A549 (cell line): Measurements from ENCODE around the gene FXYD2. TPM values are rescaled to one million over a fixed set of nuclear protein-coding genes. Genes with fewer than 3 reads are reported as not detected.

ENCODE experiments used
- ATAC-seq, 2 experiments: fragments of 200-7000 bp in 1 of 2; fragments of >200 bp in 1 of 2; cut with Nextera tagmentation in 1 of 2; cut with Tn5 transposase in 1 of 2; 3 replicates each; pipeline versions ENCODE4 v1.8.0 to v1.9.1; 2018 to 2020; ENCODE audit warnings: mild to moderate bottlenecking in 1 of 2, moderate library complexity in 1 of 2
- CTCF ChIA-PET: fragments of 300-600 bp; sonication (Branson Sonifier 250); formaldehyde crosslinking; extraction: SDS; loops from one replicate; lab custom pipeline; 2021; ENCODE audit warnings: antibody characterized with exemption, inconsistent platforms; lab: Yijun Ruan, JAX
- POLR2A ChIA-PET: fragments of 350-600 bp; formaldehyde crosslinking; extraction: SDS; loops from one replicate; lab custom pipeline; 2021; ENCODE audit warnings: antibody characterized with exemption, inconsistent platforms; lab: Yijun Ruan, JAX
- DNase-seq, 2 experiments: peaks; one replicate each; pipeline versions ENCODE4 v3.0.0 to v3.0.0-alpha.2; 2011 to 2016; ENCODE audit warnings: low read depth in 1 of 2, low spot score in 1 of 2
- FAIRE-seq: peaks from 2 replicates; lab custom pipeline; 2011; peaks lifted over from hg19 to GRCh38; lab: Jason Lieb, UNC
- H3K27ac ChIP-seq, 2 experiments: fragments of >200 bp; sonication (Bioruptor Twin); formaldehyde crosslinking; 3 replicates each; pipeline ENCODE4 v1.5.1; 2016 to 2017
- H3K4me1 ChIP-seq: fragments of >200 bp; sonication (Bioruptor Twin); formaldehyde crosslinking; 3 replicates; pipeline ENCODE4 v1.6.1; 2016
- H3K4me2 ChIP-seq: fragments of >200 bp; sonication (Bioruptor Twin); formaldehyde crosslinking; 3 replicates; pipeline ENCODE4 v1.6.1; 2016
- H3K4me3 ChIP-seq: fragments of >200 bp; sonication (Bioruptor Twin); formaldehyde crosslinking; 3 replicates; pipeline ENCODE4 v1.5.1; 2016
- H3K9me3 ChIP-seq: fragments of >200 bp; sonication (Bioruptor Twin); formaldehyde crosslinking; 3 replicates; pipeline ENCODE4 v1.6.1; 2016
- CBX8 ChIP-seq: fragments of 200-600 bp; sonication (generic); IDR thresholded peaks from 2 replicates; pipeline ENCODE4 v1.6.1; 2016
- CEBPB ChIP-seq, 2 experiments: fragments of >200 bp in 1 of 2; sonication (Bioruptor Twin) in 1 of 2; formaldehyde crosslinking in 1 of 2; IDR thresholded peaks; 2 replicates each; pipeline ENCODE4 v1.6.1; 2012 to 2016
- ESRRA ChIP-seq: fragments of 150-350 bp; IDR thresholded peaks from 2 replicates; pipeline ENCODE4 v1.6.1; 2014; ENCODE audit warnings: mild to moderate bottlenecking, low read length, borderline replicate concordance
- HOXB13 ChIP-seq: fragments of 250-450 bp; sonication (Bioruptor Pico); IDR thresholded peaks from 2 replicates; pipeline ENCODE4 v1.5.0; 2020; ENCODE audit warnings: low read depth, mild to moderate bottlenecking, moderate library complexity
- JUN ChIP-seq, 2 experiments: fragments of >200 bp; sonication (Bioruptor Twin); formaldehyde crosslinking; IDR thresholded peaks; 2 replicates in 1 of 2; 3 replicates in 1 of 2; pipeline ENCODE4 v1.6.1; 2016 to 2017
- JUNB ChIP-seq: fragments of >200 bp; sonication (Bioruptor Twin); formaldehyde crosslinking; IDR thresholded peaks from 2 replicates; pipeline ENCODE4 v1.6.1; 2016
- KDM1A ChIP-seq: fragments of 200-600 bp; sonication (generic); IDR thresholded peaks from 2 replicates; pipeline ENCODE4 v1.6.1; 2016; ENCODE audit warnings: low read depth, mild to moderate bottlenecking
- KDM5A ChIP-seq: fragments of 200-600 bp; sonication (generic); IDR thresholded peaks from 2 replicates; pipeline ENCODE4 v1.6.1; 2016; ENCODE audit warnings: antibody characterized with exemption, mild to moderate bottlenecking
- MAFK ChIP-seq: fragments of 450-650 bp; IDR thresholded peaks from 2 replicates; pipeline ENCODE4 v1.6.1; 2014; ENCODE audit not compliant: partially characterized antibody
- MAZ ChIP-seq: fragments of 150-350 bp; IDR thresholded peaks from 2 replicates; pipeline ENCODE4 v1.6.1; 2014; ENCODE audit warnings: antibody characterized with exemption, low read depth, low read length, borderline replicate concordance
- MYC ChIP-seq: IDR thresholded peaks from 2 replicates; pipeline ENCODE4 v1.6.1; 2012; ENCODE audit warnings: mild to moderate bottlenecking, inconsistent platforms, low read length, improper control_type of control experiment, borderline replicate concordance
- NR3C1 ChIP-seq: fragments of >200 bp; sonication (Bioruptor Twin); formaldehyde crosslinking; IDR thresholded peaks from 3 replicates; pipeline ENCODE4 v1.6.1; 2017
- RARB ChIP-seq: fragments of 250-450 bp; sonication (Bioruptor Pico); IDR thresholded peaks from 2 replicates; pipeline ENCODE4 v1.8.0; 2021; ENCODE audit warnings: mild to moderate bottlenecking, moderate library complexity
- RCOR1 ChIP-seq: fragments of 150-350 bp; IDR thresholded peaks from 2 replicates; pipeline ENCODE4 v1.6.1; 2014; ENCODE audit warnings: antibody characterized with exemption, low read length, low read depth
- TP53 ChIP-seq: fragments of 250-450 bp; sonication (Bioruptor Pico); IDR thresholded peaks from 2 replicates; pipeline ENCODE4 v1.5.0; 2021; ENCODE audit warnings: mild to moderate bottlenecking, moderate library complexity
- ZSCAN20 ChIP-seq: fragments of 250-450 bp; sonication (Bioruptor Pico); IDR thresholded peaks from 2 replicates; pipeline ENCODE4 v1.8.0; 2022; ENCODE audit warnings: mild to moderate bottlenecking, moderate library complexity
- WGBS: methylation state at CpG from one replicate; pipeline ENCODE4 v1.1.6; 2017; ENCODE audit errors: missing lambda C conversion rate; 5-methylcytosine and 5-hydroxymethylcytosine counted together
- polyA plus RNA-seq, 4 experiments: library from polyadenylated mRNA; depleted of rRNA in 3 of 4; stranded (reverse); fragments of >200 nt; fragmentation: RNase III in 1 of 4; extraction: RNeasy Plus Mini Kit Qiagen cat#74134 plus additional on column Dnase treatment in 1 of 4; gene quantifications; 2 replicates in 3 of 4; 3 replicates in 1 of 4; pipeline ENCODE4 v1.2.3, GENCODE V29; 2011 to 2017
- TF ChIP-seq, protein P1 (sequence below): fragments of >200 bp; sonication (Bioruptor Twin); formaldehyde crosslinking; IDR thresholded peaks from 3 replicates; pipeline ENCODE4 v1.6.1; 2016
- TF ChIP-seq, protein P2 (sequence below): IDR thresholded peaks from 2 replicates; pipeline ENCODE4 v1.6.1; 2012
- TF ChIP-seq, protein P3 (sequence below): fragments of 200-600 bp; sonication (generic); IDR thresholded peaks from 2 replicates; pipeline ENCODE4 v1.6.1; 2016; ENCODE audit warnings: antibody characterized with exemption, mild to moderate bottlenecking, moderate library complexity
- TF ChIP-seq, protein P4 (sequence below): fragments of >200 bp; sonication (Bioruptor Twin); formaldehyde crosslinking; IDR thresholded peaks from 3 replicates; pipeline ENCODE4 v1.5.1; 2016
- TF ChIP-seq, protein P5 (sequence below): IDR thresholded peaks from 2 replicates; pipeline ENCODE4 v1.6.1; 2012; ENCODE audit warnings: low read depth, borderline replicate concordance

The FXYD2 gene
- polyA plus RNA-seq, 2 of the 4 experiments (the other 2 are of a cell fraction), result 25.9 to 55.6 TPM

DNA sequence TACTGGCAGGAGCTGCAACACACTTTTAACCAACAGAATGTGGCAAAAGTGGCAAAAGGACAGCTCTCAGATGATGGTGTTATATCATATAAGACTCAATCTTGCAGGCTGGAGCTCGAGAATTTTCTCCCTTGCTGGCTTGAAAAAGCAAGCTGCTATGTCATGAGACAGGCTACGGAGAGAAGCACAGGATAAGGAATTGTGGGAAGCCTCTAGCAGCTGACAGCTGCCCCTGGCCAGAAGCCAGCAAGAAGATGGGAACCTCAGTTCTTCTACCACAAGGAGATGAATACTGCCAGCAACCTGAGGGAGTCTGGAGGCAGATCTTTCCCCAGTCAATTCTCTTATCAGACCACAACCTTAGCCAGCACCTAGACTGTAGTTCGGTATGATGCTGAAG, 27.3 kb upstream of the FXYD2 start:
- no peak for FAIRE-seq

DNA sequence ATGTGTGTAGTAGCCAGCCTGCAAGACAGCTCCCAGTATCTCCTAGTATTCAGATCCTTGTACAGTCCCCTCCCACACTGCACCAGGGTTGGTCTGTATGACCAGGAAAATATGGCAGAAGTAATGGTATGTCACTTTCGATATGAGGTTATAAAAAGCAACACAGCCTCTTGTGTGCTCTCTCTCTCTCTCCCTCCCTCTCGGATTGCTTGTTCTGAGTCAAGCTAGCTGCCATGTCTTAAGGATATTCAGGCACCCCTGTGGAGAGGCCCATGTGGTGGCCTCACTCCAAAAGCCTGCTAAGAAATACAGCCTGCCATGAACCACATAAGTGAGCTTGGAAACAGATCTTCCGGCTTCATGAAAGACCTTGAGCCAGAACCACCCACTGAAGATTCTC, 26.6 kb upstream of the FXYD2 start:
- ATAC-seq (no peak), DNase-seq (no peak), FAIRE-seq (no peak)
- Histone ChIP-seq H3K9me3 (peaks cover 5% of the 10 kb centered on the region; the same call in 1 of the 3 replicates), H3K4me1 (no peaks in the 10 kb centered on the region), H3K4me2 (no peak overlapping the region), H3K27ac (no peak overlapping the region), H3K4me3 (no peak overlapping the region)
- CTCF ChIA-PET, result interaction anchor here (1.0 kb wide), 1 partner anchor 96 kb away, joined by 4 read pairs; no protein-coding TSS in a partner anchor
- 54% methylated on average over 3 of the region's 3 CpGs for WGBS
- TF ChIP-seq ZSCAN20 (CRISPR knock-in tag) (no peak), ESRRA (no peak), HOXB13 (CRISPR knock-in tag) (no peak), NR3C1 (no peak), KDM1A (no peak), MAFK (no peak), RARB (CRISPR knock-in tag) (no peak), JUN (IDR thresholded peaks at IDR 0.05) (no peak), MAZ (no peak), MYC (no peak), TP53 (CRISPR knock-in tag) (no peak)
- TF ChIP-seq, protein P1, sequence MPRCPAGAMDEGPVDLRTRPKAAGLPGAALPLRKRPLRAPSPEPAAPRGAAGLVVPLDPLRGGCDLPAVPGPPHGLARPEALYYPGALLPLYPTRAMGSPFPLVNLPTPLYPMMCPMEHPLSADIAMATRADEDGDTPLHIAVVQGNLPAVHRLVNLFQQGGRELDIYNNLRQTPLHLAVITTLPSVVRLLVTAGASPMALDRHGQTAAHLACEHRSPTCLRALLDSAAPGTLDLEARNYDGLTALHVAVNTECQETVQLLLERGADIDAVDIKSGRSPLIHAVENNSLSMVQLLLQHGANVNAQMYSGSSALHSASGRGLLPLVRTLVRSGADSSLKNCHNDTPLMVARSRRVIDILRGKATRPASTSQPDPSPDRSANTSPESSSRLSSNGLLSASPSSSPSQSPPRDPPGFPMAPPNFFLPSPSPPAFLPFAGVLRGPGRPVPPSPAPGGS, result no peak
- TF ChIP-seq, protein P2, sequence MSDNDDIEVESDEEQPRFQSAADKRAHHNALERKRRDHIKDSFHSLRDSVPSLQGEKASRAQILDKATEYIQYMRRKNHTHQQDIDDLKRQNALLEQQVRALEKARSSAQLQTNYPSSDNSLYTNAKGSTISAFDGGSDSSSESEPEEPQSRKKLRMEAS, result no peak
- TF ChIP-seq, protein P3, sequence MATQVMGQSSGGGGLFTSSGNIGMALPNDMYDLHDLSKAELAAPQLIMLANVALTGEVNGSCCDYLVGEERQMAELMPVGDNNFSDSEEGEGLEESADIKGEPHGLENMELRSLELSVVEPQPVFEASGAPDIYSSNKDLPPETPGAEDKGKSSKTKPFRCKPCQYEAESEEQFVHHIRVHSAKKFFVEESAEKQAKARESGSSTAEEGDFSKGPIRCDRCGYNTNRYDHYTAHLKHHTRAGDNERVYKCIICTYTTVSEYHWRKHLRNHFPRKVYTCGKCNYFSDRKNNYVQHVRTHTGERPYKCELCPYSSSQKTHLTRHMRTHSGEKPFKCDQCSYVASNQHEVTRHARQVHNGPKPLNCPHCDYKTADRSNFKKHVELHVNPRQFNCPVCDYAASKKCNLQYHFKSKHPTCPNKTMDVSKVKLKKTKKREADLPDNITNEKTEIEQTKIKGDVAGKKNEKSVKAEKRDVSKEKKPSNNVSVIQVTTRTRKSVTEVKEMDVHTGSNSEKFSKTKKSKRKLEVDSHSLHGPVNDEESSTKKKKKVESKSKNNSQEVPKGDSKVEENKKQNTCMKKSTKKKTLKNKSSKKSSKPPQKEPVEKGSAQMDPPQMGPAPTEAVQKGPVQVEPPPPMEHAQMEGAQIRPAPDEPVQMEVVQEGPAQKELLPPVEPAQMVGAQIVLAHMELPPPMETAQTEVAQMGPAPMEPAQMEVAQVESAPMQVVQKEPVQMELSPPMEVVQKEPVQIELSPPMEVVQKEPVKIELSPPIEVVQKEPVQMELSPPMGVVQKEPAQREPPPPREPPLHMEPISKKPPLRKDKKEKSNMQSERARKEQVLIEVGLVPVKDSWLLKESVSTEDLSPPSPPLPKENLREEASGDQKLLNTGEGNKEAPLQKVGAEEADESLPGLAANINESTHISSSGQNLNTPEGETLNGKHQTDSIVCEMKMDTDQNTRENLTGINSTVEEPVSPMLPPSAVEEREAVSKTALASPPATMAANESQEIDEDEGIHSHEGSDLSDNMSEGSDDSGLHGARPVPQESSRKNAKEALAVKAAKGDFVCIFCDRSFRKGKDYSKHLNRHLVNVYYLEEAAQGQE, result no peak
- TF ChIP-seq, protein P4, sequence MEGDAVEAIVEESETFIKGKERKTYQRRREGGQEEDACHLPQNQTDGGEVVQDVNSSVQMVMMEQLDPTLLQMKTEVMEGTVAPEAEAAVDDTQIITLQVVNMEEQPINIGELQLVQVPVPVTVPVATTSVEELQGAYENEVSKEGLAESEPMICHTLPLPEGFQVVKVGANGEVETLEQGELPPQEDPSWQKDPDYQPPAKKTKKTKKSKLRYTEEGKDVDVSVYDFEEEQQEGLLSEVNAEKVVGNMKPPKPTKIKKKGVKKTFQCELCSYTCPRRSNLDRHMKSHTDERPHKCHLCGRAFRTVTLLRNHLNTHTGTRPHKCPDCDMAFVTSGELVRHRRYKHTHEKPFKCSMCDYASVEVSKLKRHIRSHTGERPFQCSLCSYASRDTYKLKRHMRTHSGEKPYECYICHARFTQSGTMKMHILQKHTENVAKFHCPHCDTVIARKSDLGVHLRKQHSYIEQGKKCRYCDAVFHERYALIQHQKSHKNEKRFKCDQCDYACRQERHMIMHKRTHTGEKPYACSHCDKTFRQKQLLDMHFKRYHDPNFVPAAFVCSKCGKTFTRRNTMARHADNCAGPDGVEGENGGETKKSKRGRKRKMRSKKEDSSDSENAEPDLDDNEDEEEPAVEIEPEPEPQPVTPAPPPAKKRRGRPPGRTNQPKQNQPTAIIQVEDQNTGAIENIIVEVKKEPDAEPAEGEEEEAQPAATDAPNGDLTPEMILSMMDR, result no peak
- POLR2A ChIA-PET, result no interaction called here

More for the DNA sequence above, 27.3 kb upstream of the FXYD2 start:
- H3K27ac ChIP-seq, result no peak overlapping the region
- H3K4me1 ChIP-seq, result no peaks in the 10 kb centered on the region
- no peak overlapping the region for H3K4me3 ChIP-seq
- DNase-seq (no peak), ATAC-seq (no peak)
- POLR2A ChIA-PET, result no interaction called here
- H3K4me2 ChIP-seq, result no peak overlapping the region
- peaks cover 5% of the 10 kb centered on the region; the same call in 1 of the 3 replicates for H3K9me3 ChIP-seq
- 28% methylated on average over 3 of the region's 3 CpGs for WGBS
- no peak for TF ChIP-seq KDM5A
- no peak for TF ChIP-seq TP53 (CRISPR knock-in tag)
- TF ChIP-seq RCOR1, result no peak
- TF ChIP-seq, protein P5, sequence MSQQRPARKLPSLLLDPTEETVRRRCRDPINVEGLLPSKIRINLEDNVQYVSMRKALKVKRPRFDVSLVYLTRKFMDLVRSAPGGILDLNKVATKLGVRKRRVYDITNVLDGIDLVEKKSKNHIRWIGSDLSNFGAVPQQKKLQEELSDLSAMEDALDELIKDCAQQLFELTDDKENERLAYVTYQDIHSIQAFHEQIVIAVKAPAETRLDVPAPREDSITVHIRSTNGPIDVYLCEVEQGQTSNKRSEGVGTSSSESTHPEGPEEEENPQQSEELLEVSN, result no peak
- TF ChIP-seq JUNB, result no peak
- no peak for TF ChIP-seq CEBPB (IDR thresholded peaks at IDR 0.05)
- no peak for TF ChIP-seq CBX8
- CTCF ChIA-PET, result interaction anchor here (1.0 to 3.2 kb wide), 2 partner anchors 95 kb away, joined by 4 to 14 read pairs; no protein-coding TSS in a partner anchor
